Gastroesophageal sphincter (tissue), 4 donors: ENCODE data around the gene ERP29. TPM values are rescaled to one million over a fixed set of nuclear protein-coding genes. Genes with fewer than 3 reads are reported as not detected.
"Not testable (repeated sequence)": the region's sequence is repeated elsewhere in the genome, so short reads cannot be mapped to it uniquely, and the experiment has no call there.

Experiments used
- ATAC-seq: fragments of 150-250 bp; one replicate; pipeline ENCODE4 v1.9.1; 2016; ENCODE audit warnings: mild to moderate bottlenecking, moderate library complexity
- H3K27ac ChIP-seq, 4 donors: fragments of 200-600 bp; sonication (generic) in 3 of 4; 1 replicate in 3 of 4; 2 replicates in 1 of 4; pipeline ENCODE4 v1.5.1; 2016 to 2019
- H3K27me3 ChIP-seq: fragments of 200-600 bp; sonication (generic); one replicate; pipeline ENCODE4 v1.5.1; 2019
- H3K36me3 ChIP-seq, 2 donors: fragments of 200-600 bp; sonication (generic); one replicate each; pipeline ENCODE4 v1.5.1; 2019; ENCODE audit warnings: control low read depth in 1 of 2
- H3K4me1 ChIP-seq, 3 donors: fragments of 200-600 bp; sonication (generic); 1 replicate in 2 of 3; 2 replicates in 1 of 3; pipeline ENCODE4 v1.5.1; 2016 to 2019; ENCODE audit warnings: control low read depth in 2 of 3
- H3K4me3 ChIP-seq, 2 donors: fragments of 200-600 bp; sonication (generic); one replicate each; pipeline ENCODE4 v1.5.1; 2019; ENCODE audit warnings: mild to moderate bottlenecking in 1 of 2, moderate library complexity in 1 of 2
- H3K9me3 ChIP-seq, 3 donors: fragments of 200-600 bp; sonication (generic); one replicate each; pipeline ENCODE4 v1.5.1; 2017 to 2019; ENCODE audit warnings: control low read depth in 2 of 3
- EP300 ChIP-seq: sonication (generic); formaldehyde crosslinking; IDR thresholded peaks from one replicate; pipeline ENCODE4 v1.6.1; 2017; ENCODE audit warnings: antibody characterized with exemption, mild to moderate bottlenecking
- POLR2A ChIP-seq, 2 donors: fragments of 450-650 bp; IDR thresholded peaks; one replicate each; pipeline ENCODE4 v1.6.1; 2017; ENCODE audit warnings: antibody characterized with exemption in 2 of 2, mild to moderate bottlenecking in 2 of 2, moderate library complexity in 1 of 2
- POLR2AphosphoS5 ChIP-seq: sonication (generic); formaldehyde crosslinking; IDR thresholded peaks from one replicate; pipeline ENCODE4 v1.6.1; 2017; ENCODE audit warnings: antibody characterized with exemption
- WGBS, 2 donors: methylation state at CpG; one replicate each; pipeline ENCODE4 v1.1.5; 2018; ENCODE audit warnings: low coverage in 1 of 2; 5-methylcytosine and 5-hydroxymethylcytosine counted together
- total RNA-seq, 4 donors: library from RNA; depleted of rRNA; stranded (reverse); fragments of >200 nt; gene quantifications; one replicate each; pipeline ENCODE4 v1.1.0, GENCODE V29; 2016
- TF ChIP-seq, protein P1 (sequence below), 4 experiments: fragments of 200-600 bp in 2 of 4; fragments of 450-650 bp in 2 of 4; sonication (generic) in 1 of 4; IDR thresholded peaks; one replicate each; pipeline ENCODE4 v1.5.1; 2017 to 2019; ENCODE audit warnings: antibody characterized with exemption in 4 of 4, mild to moderate bottlenecking in 2 of 4, moderate library complexity in 2 of 4

ERP29 gene
- total RNA-seq, 4 donors from 2014 or later, result 37.1 to 147 (median 38.1) TPM

DNA sequence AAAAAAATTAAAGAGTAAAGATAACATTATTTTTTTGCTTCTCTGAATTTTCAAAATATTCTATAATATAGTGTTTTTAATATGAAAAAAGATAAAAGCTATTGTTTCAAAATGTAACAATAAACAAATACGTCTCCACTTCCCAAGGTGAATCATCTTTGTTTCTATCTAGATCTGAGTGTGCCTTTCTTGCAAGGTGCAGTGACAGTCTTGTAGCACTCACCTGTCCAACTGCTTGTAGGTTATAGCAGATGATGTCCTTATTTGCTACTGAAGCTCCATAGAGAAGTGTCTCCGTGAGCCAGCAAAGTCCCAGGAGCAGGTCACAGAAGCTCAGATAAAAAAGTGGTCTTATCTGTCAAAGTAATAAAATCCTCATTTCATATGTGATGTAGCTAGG, 21.7 kb upstream of the ERP29 start:
- ATAC-seq, result no peak
- Histone ChIP-seq H3K27ac (no peak overlapping the region), H3K36me3 (peaks cover 0 to 25% of the 10 kb centered on the region in 2 donors), H3K4me1 (no peaks in the 10 kb centered on the region), H3K4me3 (no peak overlapping the region), H3K27me3 (no peaks in the 10 kb centered on the region), H3K9me3 (no peaks in the 10 kb centered on the region)
- TF ChIP-seq EP300 (no peak), POLR2AphosphoS5 (no peak), POLR2A (IDR thresholded peaks at IDR 0.05) (no peak)
- TF ChIP-seq, protein P1, sequence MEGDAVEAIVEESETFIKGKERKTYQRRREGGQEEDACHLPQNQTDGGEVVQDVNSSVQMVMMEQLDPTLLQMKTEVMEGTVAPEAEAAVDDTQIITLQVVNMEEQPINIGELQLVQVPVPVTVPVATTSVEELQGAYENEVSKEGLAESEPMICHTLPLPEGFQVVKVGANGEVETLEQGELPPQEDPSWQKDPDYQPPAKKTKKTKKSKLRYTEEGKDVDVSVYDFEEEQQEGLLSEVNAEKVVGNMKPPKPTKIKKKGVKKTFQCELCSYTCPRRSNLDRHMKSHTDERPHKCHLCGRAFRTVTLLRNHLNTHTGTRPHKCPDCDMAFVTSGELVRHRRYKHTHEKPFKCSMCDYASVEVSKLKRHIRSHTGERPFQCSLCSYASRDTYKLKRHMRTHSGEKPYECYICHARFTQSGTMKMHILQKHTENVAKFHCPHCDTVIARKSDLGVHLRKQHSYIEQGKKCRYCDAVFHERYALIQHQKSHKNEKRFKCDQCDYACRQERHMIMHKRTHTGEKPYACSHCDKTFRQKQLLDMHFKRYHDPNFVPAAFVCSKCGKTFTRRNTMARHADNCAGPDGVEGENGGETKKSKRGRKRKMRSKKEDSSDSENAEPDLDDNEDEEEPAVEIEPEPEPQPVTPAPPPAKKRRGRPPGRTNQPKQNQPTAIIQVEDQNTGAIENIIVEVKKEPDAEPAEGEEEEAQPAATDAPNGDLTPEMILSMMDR (IDR thresholded peaks at IDR 0.05), result no peak
- 73 to 95% methylated on average over 2 of the region's 2 CpGs for WGBS, 2 donors

- no peak overlapping the region for H3K27ac ChIP-seq
- no peak for ATAC-seq
- H3K4me3 ChIP-seq, result no peak overlapping the region
- peaks cover 0 to 25% of the 10 kb centered on the region in 2 donors for H3K36me3 ChIP-seq
- TF ChIP-seq EP300 (no peak), POLR2A (IDR thresholded peaks at IDR 0.05) (no peak), POLR2AphosphoS5 (no peak)
- TF ChIP-seq, protein P1 (IDR thresholded peaks at IDR 0.05), result no peak
- no peaks in the 10 kb centered on the region for H3K9me3 ChIP-seq
- 80 to 89% methylated on average over 1 to 4 of the region's 4 CpGs for WGBS, 2 donors
- H3K4me1 ChIP-seq, result no peaks in the 10 kb centered on the region
- no peaks in the 10 kb centered on the region for H3K27me3 ChIP-seq
These were observed 21.3 kb upstream of the ERP29 start for GRCh38 chr12:111991946-111992345.

- Histone ChIP-seq H3K27me3 (no peaks in the 10 kb centered on the region), H3K27ac (no peak overlapping the region), H3K9me3 (no peaks in the 10 kb centered on the region), H3K4me1 (no peaks in the 10 kb centered on the region), H3K36me3 (peaks cover 0 to 25% of the 10 kb centered on the region in 2 donors), H3K4me3 (no peak overlapping the region)
- TF ChIP-seq, protein P1 (IDR thresholded peaks at IDR 0.05), result no peak
- WGBS, 2 donors, result 73 to 74% methylated on average over 3 to 6 of the region's 6 CpGs
- ATAC-seq, result no peak
These were observed 20.8 kb upstream of the ERP29 start for GRCh38 chr12:111992464-111992863.

GRCh38 chr12:111993292-111994150, 19.7 kb upstream of the ERP29 start:
- ATAC-seq, result no peak
- no peaks in the 10 kb centered on the region for H3K27me3 ChIP-seq
- no peak overlapping the region for H3K4me3 ChIP-seq
- TF ChIP-seq POLR2A (IDR thresholded peaks at IDR 0.05) (no peak), POLR2AphosphoS5 (no peak), EP300 (no peak)
- TF ChIP-seq, protein P1 (IDR thresholded peaks at IDR 0.05), result no peak
- no peaks in the 10 kb centered on the region for H3K4me1 ChIP-seq
- no peak overlapping the region for H3K27ac ChIP-seq
- no peaks in the 10 kb centered on the region for H3K9me3 ChIP-seq
- H3K36me3 ChIP-seq, result peaks cover 0 to 25% of the 10 kb centered on the region in 2 donors
- WGBS, 2 donors, result 60 to 88% methylated on average over 1 to 2 of the region's 2 CpGs

DNA sequence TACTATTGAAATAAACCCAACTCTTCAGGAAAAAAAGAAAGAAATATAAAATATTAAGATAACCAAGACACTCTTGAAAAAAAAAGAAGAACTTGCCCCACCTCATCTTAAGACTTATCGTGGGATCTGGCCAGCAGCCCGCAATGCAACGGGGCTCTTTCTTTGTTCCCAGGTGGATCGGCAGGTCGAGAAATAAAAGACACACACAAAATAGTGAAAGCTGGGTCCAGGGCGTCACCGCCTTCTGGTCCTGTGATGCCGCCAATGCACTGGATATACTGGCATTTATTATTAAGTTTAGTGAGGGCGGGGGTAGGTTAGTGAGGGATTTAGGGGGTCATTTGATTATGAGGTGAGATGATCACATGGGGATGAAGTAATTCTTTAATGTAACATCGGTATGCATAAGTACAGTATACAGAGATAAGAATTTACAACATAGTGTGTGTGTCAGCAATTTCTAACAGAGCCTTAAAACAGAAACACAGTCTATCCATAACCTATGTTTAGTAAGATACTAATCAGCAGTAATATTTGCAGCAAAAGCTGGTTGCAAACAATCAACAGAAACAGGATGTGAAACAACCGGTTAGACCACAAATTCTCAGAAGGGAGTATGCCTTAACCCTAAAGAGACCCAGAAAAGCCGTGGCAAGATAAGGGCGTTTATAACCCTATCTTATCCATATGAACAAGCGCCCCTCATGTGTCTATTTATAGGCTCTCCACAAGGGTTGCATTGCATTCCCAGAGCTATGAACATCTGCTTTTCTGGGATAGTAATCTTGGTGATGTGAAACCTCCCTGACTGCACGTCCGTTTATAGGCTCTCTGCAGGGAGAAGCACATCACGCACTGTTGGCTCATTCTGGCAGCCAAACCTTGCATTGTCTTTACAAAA, 18.8 kb upstream of the ERP29 start:
- not testable (repeated sequence) for H3K27me3 ChIP-seq, H3K4me1 ChIP-seq, H3K27ac ChIP-seq, H3K9me3 ChIP-seq, H3K4me3 ChIP-seq, ATAC-seq
- 70 to 81% methylated on average over 11 to 17 of the region's 17 CpGs for WGBS, 2 donors
- H3K36me3 ChIP-seq, result peaks cover 0 to 23% of the 10 kb centered on the region in 2 donors
